T-helper 2 cell (primary cell): ENCODE data around the gene TP53INP2.
"Not testable (repeated sequence)": the region's sequence is repeated elsewhere in the genome, so short reads cannot be mapped to it uniquely, and the experiment has no call there.

Source experiments
- DNase-seq, 5 experiments: peaks; one replicate each; pipeline versions ENCODE4 v3.0.0 to v3.0.0-alpha.2; 2012 to 2022

Gene TP53INP2

GRCh38 chr20:34705397-34706301 lies 1.5 kb downstream of the TP53INP2 start:
- DNase-seq = no peak

GRCh38 chr20:34706302-34706875 lies 2.2 kb downstream of the TP53INP2 start:
- no peak for DNase-seq

- DNase-seq = no peak
Measured at GRCh38 chr20:34706912-34707784, 3.0 kb downstream of the TP53INP2 start.

GRCh38 chr20:34708621-34709043 lies 4.5 kb downstream of the TP53INP2 start:
- peak in 4 of 5 experiments; percentile 22 to 63 (median 36) for DNase-seq

GRCh38 chr20:34709044-34709830 lies 5.1 kb downstream of the TP53INP2 start:
- DNase-seq = peak; percentile 64 to 93 (median 78)

- DNase-seq = peak in 3 of 5 experiments; percentile 21 to 63 (median 57)
Measured at GRCh38 chr20:34709831-34710567, 5.9 kb downstream of the TP53INP2 start.

GRCh38 chr20:34710568-34710839 lies 6.4 kb downstream of the TP53INP2 start:
- no peak for DNase-seq

GRCh38 chr20:34710861-34711574 lies 6.9 kb downstream of the TP53INP2 start:
- DNase-seq = no peak

- DNase-seq = no peak
Measured at GRCh38 chr20:34711813-34712430, 7.8 kb downstream of the TP53INP2 start.

- peak in 1 of 5 experiments; percentile 26 for DNase-seq
Measured at GRCh38 chr20:34712525-34713192, 8.5 kb downstream of the TP53INP2 start.

GRCh38 chr20:34713194-34713943 lies 9.2 kb downstream of the TP53INP2 start:
- DNase-seq = peak in 1 of 5 experiments; percentile 70

GRCh38 chr20:34713944-34714515 lies 9.9 kb downstream of the TP53INP2 start:
- DNase-seq = not testable (repeated sequence)

GRCh38 chr20:34715384-34715783 lies 11.2 kb downstream of the TP53INP2 start:
- DNase-seq = no peak

GRCh38 chr20:34716921-34717229 lies 12.7 kb downstream of the TP53INP2 start:
- DNase-seq = no peak

GRCh38 chr20:34717230-34718095 lies 13.3 kb downstream of the TP53INP2 start:
- no peak for DNase-seq

GRCh38 chr20:34719242-34720017 lies 15.3 kb downstream of the TP53INP2 start:
- peak in 1 of 5 experiments; percentile 77 for DNase-seq

- DNase-seq = no peak
Measured at GRCh38 chr20:34720266-34720665, 16.1 kb downstream of the TP53INP2 start.
